ENCODE results near the gene ZNF439.
"Not testable (repeated sequence)": the region's sequence is repeated elsewhere in the genome, so short reads cannot be mapped to it uniquely, and the experiment has no call there.

GRCh38 chr19:11828957-11829876, 19.3 kb upstream of the ZNF439 start:
- TF ChIP-seq CTCF, POLR2A (IDR thresholded peaks at IDR 0.05): not testable (repeated sequence)
